GM23338 (cell line): ENCODE results near the gene LCOR.

Experiments used
- CREB1 ChIP-seq: fragments of 250-450 bp; sonication (Bioruptor Pico); IDR thresholded peaks from 2 replicates; pipeline ENCODE4 v1.5.0; 2020; ENCODE audit warnings: low read depth, mild to moderate bottlenecking, moderate library complexity
- EZH2 ChIP-seq: fragments of 200-600 bp; sonication (generic); IDR thresholded peaks from one replicate; pipeline ENCODE4 v1.8.0; 2017; ENCODE audit warnings: antibody characterized with exemption, mild to moderate bottlenecking, low read depth; ENCODE audit not compliant: unreplicated experiment
- JUNB ChIP-seq: IDR thresholded peaks from one replicate; pipeline ENCODE4 v1.6.1; 2016; ENCODE audit warnings: antibody characterized with exemption; ENCODE audit not compliant: unreplicated experiment
- POLR2AphosphoS5 ChIP-seq: IDR thresholded peaks from 2 replicates; pipeline ENCODE4 v1.6.1; 2016; ENCODE audit warnings: antibody characterized with exemption, low read depth
- ZNF114 ChIP-seq: fragments of 250-450 bp; sonication (Bioruptor Pico); IDR thresholded peaks from 2 replicates; pipeline ENCODE4 v1.5.0; 2020; ENCODE audit warnings: mild to moderate bottlenecking, moderate library complexity
- ZNF331 ChIP-seq: fragments of 250-450 bp; sonication (Bioruptor Pico); IDR thresholded peaks from 2 replicates; pipeline ENCODE4 v1.5.0; 2020; ENCODE audit warnings: low read depth, mild to moderate bottlenecking, moderate library complexity
- TF ChIP-seq, protein P1 (sequence below): fragments of 250-450 bp; sonication (Bioruptor Pico); IDR thresholded peaks from 2 replicates; pipeline ENCODE4 v1.5.0; 2020; ENCODE audit warnings: mild to moderate bottlenecking, moderate library complexity
- TF ChIP-seq, protein P2 (sequence below): IDR thresholded peaks from one replicate; pipeline ENCODE4 v1.6.1; 2018; ENCODE audit warnings: antibody characterized with exemption; ENCODE audit not compliant: unreplicated experiment
- TF ChIP-seq, protein P3 (sequence below), 2 experiments: fragments of 200-600 bp in 1 of 2; sonication (generic) in 1 of 2; conservative IDR thresholded peaks; 2 replicates each; pipeline versions ENCODE4 v1.5.1 to v1.6.1; 2016 to 2017; ENCODE audit warnings: antibody characterized with exemption in 2 of 2, low read depth in 2 of 2, mild to moderate bottlenecking in 2 of 2, moderate library complexity in 1 of 2
- TF ChIP-seq, protein P4 (sequence below): IDR thresholded peaks from 2 replicates; pipeline ENCODE4 v1.6.1; 2016; ENCODE audit warnings: antibody characterized with exemption

DNA sequence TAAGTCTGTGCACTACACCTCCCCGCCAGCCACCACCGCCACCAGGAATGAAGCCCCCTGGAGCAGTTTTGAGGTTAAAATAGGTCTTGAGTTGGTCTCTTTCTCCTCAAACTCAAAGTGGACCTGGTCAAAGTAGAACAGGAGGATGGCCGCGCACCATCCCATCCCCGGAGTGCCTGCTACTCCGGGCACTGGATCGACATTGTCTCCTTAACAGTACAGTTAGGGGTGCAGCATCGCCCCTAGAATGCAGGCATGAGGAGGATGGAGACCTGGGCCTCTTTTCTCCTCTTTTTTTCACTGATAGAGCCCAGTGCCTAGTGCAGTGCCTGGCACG, 208.1 kb downstream of the LCOR start:
- TF ChIP-seq, protein P1, sequence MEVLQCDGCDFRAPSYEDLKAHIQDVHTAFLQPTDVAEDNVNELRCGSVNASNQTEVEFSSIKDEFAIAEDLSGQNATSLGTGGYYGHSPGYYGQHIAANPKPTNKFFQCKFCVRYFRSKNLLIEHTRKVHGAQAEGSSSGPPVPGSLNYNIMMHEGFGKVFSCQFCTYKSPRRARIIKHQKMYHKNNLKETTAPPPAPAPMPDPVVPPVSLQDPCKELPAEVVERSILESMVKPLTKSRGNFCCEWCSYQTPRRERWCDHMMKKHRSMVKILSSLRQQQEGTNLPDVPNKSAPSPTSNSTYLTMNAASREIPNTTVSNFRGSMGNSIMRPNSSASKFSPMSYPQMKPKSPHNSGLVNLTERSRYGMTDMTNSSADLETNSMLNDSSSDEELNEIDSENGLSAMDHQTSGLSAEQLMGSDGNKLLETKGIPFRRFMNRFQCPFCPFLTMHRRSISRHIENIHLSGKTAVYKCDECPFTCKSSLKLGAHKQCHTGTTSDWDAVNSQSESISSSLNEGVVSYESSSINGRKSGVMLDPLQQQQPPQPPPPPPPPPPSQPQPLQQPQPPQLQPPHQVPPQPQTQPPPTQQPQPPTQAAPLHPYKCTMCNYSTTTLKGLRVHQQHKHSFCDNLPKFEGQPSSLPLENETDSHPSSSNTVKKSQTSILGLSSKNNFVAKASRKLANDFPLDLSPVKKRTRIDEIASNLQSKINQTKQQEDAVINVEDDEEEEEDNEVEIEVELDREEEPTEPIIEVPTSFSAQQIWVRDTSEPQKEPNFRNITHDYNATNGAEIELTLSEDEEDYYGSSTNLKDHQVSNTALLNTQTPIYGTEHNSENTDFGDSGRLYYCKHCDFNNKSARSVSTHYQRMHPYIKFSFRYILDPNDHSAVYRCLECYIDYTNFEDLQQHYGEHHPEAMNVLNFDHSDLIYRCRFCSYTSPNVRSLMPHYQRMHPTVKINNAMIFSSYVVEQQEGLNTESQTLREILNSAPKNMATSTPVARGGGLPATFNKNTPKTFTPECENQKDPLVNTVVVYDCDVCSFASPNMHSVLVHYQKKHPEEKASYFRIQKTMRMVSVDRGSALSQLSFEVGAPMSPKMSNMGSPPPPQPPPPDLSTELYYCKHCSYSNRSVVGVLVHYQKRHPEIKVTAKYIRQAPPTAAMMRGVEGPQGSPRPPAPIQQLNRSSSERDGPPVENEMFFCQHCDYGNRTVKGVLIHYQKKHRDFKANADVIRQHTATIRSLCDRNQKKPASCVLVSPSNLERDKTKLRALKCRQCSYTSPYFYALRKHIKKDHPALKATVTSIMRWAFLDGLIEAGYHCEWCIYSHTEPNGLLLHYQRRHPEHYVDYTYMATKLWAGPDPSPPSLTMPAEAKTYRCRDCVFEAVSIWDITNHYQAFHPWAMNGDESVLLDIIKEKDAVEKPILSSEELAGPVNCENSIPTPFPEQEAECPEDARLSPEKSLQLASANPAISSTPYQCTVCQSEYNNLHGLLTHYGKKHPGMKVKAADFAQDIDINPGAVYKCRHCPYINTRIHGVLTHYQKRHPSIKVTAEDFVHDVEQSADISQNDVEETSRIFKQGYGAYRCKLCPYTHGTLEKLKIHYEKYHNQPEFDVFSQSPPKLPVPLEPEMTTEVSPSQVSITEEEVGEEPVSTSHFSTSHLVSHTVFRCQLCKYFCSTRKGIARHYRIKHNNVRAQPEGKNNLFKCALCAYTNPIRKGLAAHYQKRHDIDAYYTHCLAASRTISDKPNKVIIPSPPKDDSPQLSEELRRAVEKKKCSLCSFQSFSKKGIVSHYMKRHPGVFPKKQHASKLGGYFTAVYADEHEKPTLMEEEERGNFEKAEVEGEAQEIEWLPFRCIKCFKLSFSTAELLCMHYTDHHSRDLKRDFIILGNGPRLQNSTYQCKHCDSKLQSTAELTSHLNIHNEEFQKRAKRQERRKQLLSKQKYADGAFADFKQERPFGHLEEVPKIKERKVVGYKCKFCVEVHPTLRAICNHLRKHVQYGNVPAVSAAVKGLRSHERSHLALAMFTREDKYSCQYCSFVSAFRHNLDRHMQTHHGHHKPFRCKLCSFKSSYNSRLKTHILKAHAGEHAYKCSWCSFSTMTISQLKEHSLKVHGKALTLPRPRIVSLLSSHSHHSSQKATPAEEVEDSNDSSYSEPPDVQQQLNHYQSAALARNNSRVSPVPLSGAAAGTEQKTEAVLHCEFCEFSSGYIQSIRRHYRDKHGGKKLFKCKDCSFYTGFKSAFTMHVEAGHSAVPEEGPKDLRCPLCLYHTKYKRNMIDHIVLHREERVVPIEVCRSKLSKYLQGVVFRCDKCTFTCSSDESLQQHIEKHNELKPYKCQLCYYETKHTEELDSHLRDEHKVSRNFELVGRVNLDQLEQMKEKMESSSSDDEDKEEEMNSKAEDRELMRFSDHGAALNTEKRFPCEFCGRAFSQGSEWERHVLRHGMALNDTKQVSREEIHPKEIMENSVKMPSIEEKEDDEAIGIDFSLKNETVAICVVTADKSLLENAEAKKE (CRISPR knock-in tag): no peak
- TF ChIP-seq, protein P2, sequence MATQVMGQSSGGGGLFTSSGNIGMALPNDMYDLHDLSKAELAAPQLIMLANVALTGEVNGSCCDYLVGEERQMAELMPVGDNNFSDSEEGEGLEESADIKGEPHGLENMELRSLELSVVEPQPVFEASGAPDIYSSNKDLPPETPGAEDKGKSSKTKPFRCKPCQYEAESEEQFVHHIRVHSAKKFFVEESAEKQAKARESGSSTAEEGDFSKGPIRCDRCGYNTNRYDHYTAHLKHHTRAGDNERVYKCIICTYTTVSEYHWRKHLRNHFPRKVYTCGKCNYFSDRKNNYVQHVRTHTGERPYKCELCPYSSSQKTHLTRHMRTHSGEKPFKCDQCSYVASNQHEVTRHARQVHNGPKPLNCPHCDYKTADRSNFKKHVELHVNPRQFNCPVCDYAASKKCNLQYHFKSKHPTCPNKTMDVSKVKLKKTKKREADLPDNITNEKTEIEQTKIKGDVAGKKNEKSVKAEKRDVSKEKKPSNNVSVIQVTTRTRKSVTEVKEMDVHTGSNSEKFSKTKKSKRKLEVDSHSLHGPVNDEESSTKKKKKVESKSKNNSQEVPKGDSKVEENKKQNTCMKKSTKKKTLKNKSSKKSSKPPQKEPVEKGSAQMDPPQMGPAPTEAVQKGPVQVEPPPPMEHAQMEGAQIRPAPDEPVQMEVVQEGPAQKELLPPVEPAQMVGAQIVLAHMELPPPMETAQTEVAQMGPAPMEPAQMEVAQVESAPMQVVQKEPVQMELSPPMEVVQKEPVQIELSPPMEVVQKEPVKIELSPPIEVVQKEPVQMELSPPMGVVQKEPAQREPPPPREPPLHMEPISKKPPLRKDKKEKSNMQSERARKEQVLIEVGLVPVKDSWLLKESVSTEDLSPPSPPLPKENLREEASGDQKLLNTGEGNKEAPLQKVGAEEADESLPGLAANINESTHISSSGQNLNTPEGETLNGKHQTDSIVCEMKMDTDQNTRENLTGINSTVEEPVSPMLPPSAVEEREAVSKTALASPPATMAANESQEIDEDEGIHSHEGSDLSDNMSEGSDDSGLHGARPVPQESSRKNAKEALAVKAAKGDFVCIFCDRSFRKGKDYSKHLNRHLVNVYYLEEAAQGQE: no peak
- TF ChIP-seq EZH2 (no peak), ZNF331 (CRISPR knock-in tag) (no peak), CREB1 (no peak), POLR2AphosphoS5 (no peak), ZNF114 (no peak), JUNB (no peak)
- TF ChIP-seq, protein P3, sequence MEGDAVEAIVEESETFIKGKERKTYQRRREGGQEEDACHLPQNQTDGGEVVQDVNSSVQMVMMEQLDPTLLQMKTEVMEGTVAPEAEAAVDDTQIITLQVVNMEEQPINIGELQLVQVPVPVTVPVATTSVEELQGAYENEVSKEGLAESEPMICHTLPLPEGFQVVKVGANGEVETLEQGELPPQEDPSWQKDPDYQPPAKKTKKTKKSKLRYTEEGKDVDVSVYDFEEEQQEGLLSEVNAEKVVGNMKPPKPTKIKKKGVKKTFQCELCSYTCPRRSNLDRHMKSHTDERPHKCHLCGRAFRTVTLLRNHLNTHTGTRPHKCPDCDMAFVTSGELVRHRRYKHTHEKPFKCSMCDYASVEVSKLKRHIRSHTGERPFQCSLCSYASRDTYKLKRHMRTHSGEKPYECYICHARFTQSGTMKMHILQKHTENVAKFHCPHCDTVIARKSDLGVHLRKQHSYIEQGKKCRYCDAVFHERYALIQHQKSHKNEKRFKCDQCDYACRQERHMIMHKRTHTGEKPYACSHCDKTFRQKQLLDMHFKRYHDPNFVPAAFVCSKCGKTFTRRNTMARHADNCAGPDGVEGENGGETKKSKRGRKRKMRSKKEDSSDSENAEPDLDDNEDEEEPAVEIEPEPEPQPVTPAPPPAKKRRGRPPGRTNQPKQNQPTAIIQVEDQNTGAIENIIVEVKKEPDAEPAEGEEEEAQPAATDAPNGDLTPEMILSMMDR (conservative IDR thresholded peaks at IDR 0.05; ENCODE audit: low read depth in 2 of 2): no peak
- TF ChIP-seq, protein P4, sequence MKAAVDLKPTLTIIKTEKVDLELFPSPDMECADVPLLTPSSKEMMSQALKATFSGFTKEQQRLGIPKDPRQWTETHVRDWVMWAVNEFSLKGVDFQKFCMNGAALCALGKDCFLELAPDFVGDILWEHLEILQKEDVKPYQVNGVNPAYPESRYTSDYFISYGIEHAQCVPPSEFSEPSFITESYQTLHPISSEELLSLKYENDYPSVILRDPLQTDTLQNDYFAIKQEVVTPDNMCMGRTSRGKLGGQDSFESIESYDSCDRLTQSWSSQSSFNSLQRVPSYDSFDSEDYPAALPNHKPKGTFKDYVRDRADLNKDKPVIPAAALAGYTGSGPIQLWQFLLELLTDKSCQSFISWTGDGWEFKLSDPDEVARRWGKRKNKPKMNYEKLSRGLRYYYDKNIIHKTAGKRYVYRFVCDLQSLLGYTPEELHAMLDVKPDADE: no peak
